ENCODE results near the gene CHERP. TPM values are rescaled to one million over a fixed set of nuclear protein-coding genes. Genes with fewer than 3 reads are reported as not detected.

The CHERP gene
- total and polyA plus RNA-seq, 2 experiments from 2014 or later, result 7.8 to 38.7 TPM

DNA sequence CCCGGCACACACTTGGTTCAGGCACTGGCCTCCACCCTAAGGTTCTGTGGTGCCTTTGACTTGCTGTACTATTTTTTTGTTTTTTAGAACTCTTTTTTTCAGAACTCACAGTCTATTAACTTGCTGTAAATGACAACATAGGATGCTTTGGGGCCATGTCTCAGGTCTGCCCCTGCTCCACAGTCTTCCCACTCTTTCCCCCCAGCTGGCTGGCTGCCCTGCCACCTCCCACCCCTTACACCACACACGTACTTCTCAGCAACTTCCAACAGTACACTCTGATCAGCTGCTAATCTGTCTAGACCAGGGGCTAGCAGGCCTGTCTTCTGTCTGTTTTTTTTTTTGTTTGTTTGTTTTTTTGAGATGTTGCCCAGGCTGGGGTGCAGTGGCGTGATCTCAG lies 38.0 kb downstream of the CHERP start:
- no peak for DNase-seq (ENCODE audit: low spot score)
- no peaks in the 10 kb centered on the region for H3K9me2 ChIP-seq (replicated peaks; ENCODE audit: insufficient read depth)
- H3K27me3 ChIP-seq, result no peaks in the 10 kb centered on the region
- no peaks in the 10 kb centered on the region for H4K20me1 ChIP-seq (ENCODE audit: insufficient read depth, poor library complexity, severe bottlenecking)
- no peak overlapping the region for H2AFZ ChIP-seq
- no peaks in the 10 kb centered on the region for H3K79me2 ChIP-seq
- TF ChIP-seq, protein P1, sequence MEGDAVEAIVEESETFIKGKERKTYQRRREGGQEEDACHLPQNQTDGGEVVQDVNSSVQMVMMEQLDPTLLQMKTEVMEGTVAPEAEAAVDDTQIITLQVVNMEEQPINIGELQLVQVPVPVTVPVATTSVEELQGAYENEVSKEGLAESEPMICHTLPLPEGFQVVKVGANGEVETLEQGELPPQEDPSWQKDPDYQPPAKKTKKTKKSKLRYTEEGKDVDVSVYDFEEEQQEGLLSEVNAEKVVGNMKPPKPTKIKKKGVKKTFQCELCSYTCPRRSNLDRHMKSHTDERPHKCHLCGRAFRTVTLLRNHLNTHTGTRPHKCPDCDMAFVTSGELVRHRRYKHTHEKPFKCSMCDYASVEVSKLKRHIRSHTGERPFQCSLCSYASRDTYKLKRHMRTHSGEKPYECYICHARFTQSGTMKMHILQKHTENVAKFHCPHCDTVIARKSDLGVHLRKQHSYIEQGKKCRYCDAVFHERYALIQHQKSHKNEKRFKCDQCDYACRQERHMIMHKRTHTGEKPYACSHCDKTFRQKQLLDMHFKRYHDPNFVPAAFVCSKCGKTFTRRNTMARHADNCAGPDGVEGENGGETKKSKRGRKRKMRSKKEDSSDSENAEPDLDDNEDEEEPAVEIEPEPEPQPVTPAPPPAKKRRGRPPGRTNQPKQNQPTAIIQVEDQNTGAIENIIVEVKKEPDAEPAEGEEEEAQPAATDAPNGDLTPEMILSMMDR (IDR thresholded peaks at IDR 0.05; ENCODE audit: poor library complexity), result no peak
- TF ChIP-seq EZH2phosphoT487 (IDR thresholded peaks at IDR 0.05; ENCODE audit: low read depth, severe bottlenecking, unreplicated experiment), result no peak
- no peak for TF ChIP-seq EZH2 (IDR thresholded peaks at IDR 0.05; ENCODE audit: borderline replicate concordance)
- H3K4me2 ChIP-seq, result no peak overlapping the region
- H3K27ac ChIP-seq, result no peak overlapping the region
- WGBS (ENCODE audit: low lambda C conversion rate, missing lambda C conversion rate), result 89% methylated on average over 3 of the region's 3 CpGs
- no peaks in the 10 kb centered on the region for H3K4me1 ChIP-seq (ENCODE audit: insufficient read depth)
- no peak overlapping the region for H3K4me3 ChIP-seq
- H3K9me3 ChIP-seq (ENCODE audit: low read depth), result no peaks in the 10 kb centered on the region
- no peaks in the 10 kb centered on the region for H3K36me3 ChIP-seq (replicated peaks; ENCODE audit: insufficient read depth, low read depth)

DNA sequence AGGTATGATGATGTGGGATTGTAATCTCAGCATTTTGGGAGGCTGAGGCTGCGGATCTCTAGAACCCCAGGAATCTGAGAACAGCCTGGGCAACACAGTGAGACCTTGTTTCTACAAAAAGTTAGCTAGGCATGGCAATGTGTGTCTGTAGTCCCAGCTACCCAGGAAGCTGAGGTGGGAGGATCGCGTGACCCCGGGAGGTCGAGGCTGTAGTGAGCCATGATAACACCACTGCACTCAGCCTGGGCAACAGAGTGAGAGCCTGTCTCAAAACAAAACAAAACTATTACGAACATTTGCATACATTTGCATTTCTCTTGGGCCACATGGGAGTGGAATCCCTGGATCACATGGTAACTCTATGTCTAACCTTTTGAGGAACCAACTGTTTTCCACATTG lies 44.4 kb downstream of the CHERP start:
- H3K79me2 ChIP-seq, result peaks cover 18% of the 10 kb centered on the region
- no peak overlapping the region for H2AFZ ChIP-seq
- no peaks in the 10 kb centered on the region for H3K27me3 ChIP-seq
- no peaks in the 10 kb centered on the region for H4K20me1 ChIP-seq (ENCODE audit: insufficient read depth, poor library complexity, severe bottlenecking)
- 91% methylated on average over 6 of the region's 6 CpGs for WGBS (ENCODE audit: low lambda C conversion rate, missing lambda C conversion rate)
- no peaks in the 10 kb centered on the region for H3K9me3 ChIP-seq (ENCODE audit: low read depth)
- H3K27ac ChIP-seq, result no peak overlapping the region
- H3K4me2 ChIP-seq, result no peak overlapping the region
- TF ChIP-seq EZH2 (IDR thresholded peaks at IDR 0.05; ENCODE audit: borderline replicate concordance) (no peak), EZH2phosphoT487 (IDR thresholded peaks at IDR 0.05; ENCODE audit: low read depth, severe bottlenecking, unreplicated experiment) (no peak)
- TF ChIP-seq, protein P1 (IDR thresholded peaks at IDR 0.05; ENCODE audit: poor library complexity), result no peak
- no peaks in the 10 kb centered on the region for H3K36me3 ChIP-seq (replicated peaks; ENCODE audit: insufficient read depth, low read depth)
- H3K4me1 ChIP-seq (ENCODE audit: insufficient read depth), result peaks cover 4% of the 10 kb centered on the region
- H3K4me3 ChIP-seq, result no peak overlapping the region
- no peaks in the 10 kb centered on the region for H3K9me2 ChIP-seq (replicated peaks; ENCODE audit: insufficient read depth)
- DNase-seq (ENCODE audit: low spot score), result no peak

DNA sequence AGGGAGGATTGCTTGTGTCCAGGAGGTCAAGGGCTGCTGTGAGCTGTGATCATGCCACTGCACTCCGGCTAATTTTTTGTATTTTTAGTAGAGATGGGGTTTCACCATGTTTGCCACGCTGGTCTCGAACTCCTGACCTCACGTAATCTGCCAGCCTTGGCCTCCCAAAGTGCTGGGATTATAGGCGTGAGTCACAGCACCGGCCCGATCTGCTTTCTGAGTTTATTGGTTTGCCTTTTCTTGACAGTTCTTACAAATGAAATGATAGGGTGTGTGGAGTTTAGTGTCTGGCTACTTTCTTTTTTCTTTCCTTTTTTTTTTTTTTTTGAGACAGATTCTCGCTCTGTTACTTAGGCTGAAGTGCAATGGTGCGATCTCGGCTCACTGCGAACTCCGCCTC lies 45.2 kb downstream of the CHERP start:
- Histone ChIP-seq H3K27me3 (no peaks in the 10 kb centered on the region), H3K4me2 (peak overlapping the region; percentile 75), H4K20me1 (ENCODE audit: insufficient read depth, poor library complexity, severe bottlenecking) (no peaks in the 10 kb centered on the region), H3K36me3 (replicated peaks; ENCODE audit: insufficient read depth, low read depth) (no peaks in the 10 kb centered on the region), H2AFZ (peak overlapping the region; percentile 62), H3K79me2 (peaks cover 18% of the 10 kb centered on the region), H3K4me3 (no peak overlapping the region), H3K9me3 (ENCODE audit: low read depth) (no peaks in the 10 kb centered on the region), H3K4me1 (ENCODE audit: insufficient read depth) (peaks cover 4% of the 10 kb centered on the region), H3K9me2 (replicated peaks; ENCODE audit: insufficient read depth) (no peaks in the 10 kb centered on the region), H3K27ac (no peak overlapping the region)
- TF ChIP-seq, protein P1 (IDR thresholded peaks at IDR 0.05; ENCODE audit: poor library complexity), result no peak
- no peak for TF ChIP-seq EZH2 (IDR thresholded peaks at IDR 0.05; ENCODE audit: borderline replicate concordance)
- TF ChIP-seq EZH2phosphoT487 (IDR thresholded peaks at IDR 0.05; ENCODE audit: low read depth, severe bottlenecking, unreplicated experiment), result no peak
- 73% methylated on average over 12 of the region's 12 CpGs for WGBS (ENCODE audit: low lambda C conversion rate, missing lambda C conversion rate)
- no peak for DNase-seq (ENCODE audit: low spot score)

DNA sequence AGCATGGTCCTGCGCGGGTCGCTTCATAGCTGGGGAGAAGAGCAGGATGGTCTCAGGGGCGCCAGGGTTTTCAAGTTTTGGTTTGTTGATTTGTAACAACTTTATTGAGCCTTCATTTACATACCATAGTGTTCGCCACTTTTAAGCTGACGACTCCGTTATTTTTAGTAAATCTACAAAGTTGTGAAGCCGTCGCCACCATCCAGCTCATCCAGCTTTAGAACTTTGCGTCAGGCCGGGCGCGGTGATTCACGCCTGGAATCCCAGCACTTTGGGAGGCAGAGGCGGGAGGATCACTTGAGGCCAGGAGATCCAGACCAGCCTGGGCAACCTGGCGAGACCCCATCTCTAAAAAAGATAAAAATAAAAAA lies 45.6 kb downstream of the CHERP start:
- Histone ChIP-seq H3K27me3 (no peaks in the 10 kb centered on the region), H3K9me2 (replicated peaks; ENCODE audit: insufficient read depth) (no peaks in the 10 kb centered on the region), H4K20me1 (ENCODE audit: insufficient read depth, poor library complexity, severe bottlenecking) (no peaks in the 10 kb centered on the region), H3K4me3 (peak overlapping the region; percentile 41), H3K4me1 (ENCODE audit: insufficient read depth) (peaks cover 4% of the 10 kb centered on the region), H3K36me3 (replicated peaks; ENCODE audit: insufficient read depth, low read depth) (no peaks in the 10 kb centered on the region), H2AFZ (peak overlapping the region; percentile 62), H3K27ac (no peak overlapping the region), H3K9me3 (ENCODE audit: low read depth) (no peaks in the 10 kb centered on the region), H3K79me2 (peaks cover 18% of the 10 kb centered on the region), H3K4me2 (peak overlapping the region; percentile 75)
- DNase-seq (ENCODE audit: low spot score), result no peak
- TF ChIP-seq EZH2phosphoT487 (IDR thresholded peaks at IDR 0.05; ENCODE audit: low read depth, severe bottlenecking, unreplicated experiment) (no peak), EZH2 (IDR thresholded peaks at IDR 0.05; ENCODE audit: borderline replicate concordance) (no peak)
- TF ChIP-seq, protein P1 (IDR thresholded peaks at IDR 0.05; ENCODE audit: poor library complexity), result no peak
- 56% methylated on average over 16 of the region's 16 CpGs for WGBS (ENCODE audit: low lambda C conversion rate, missing lambda C conversion rate)

Measured in hepatocyte (in vitro differentiated cells).